ENCODE data around the gene APOBEC4.

DNA sequence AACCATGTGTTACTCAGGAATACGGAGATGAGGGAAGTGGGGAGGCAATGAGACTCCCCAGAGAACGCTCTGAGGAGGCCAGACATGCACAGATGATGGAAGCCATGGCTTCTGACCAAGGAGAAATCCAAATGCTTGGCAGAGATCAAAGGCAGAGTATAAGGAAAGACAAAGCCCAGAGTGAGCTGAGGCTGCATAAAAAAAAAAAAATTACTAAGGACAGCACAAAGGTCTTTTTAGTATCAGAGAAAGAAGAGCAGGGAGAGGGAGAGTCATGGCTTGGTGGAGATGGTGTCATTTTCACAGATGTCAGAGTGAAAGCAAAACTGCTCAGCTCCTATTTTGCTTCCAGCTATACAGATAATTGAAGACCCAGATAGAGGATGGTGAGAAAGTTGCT, 54.7 kb downstream of the APOBEC4 start:
- no peak for TF ChIP-seq EZH2 (IDR thresholded peaks at IDR 0.05; ENCODE audit: insufficient read depth, poor library complexity, severe bottlenecking)
- TF ChIP-seq EZH2phosphoT487 (IDR thresholded peaks at IDR 0.05; ENCODE audit: insufficient read depth, low read depth), result no peak
